HT1080 (cell line): ENCODE measurements around the gene CPTP. TPM values are rescaled to one million over a fixed set of nuclear protein-coding genes. Genes with fewer than 3 reads are reported as not detected.

ENCODE experiments used
- DNase-seq: peaks from one replicate; pipeline ENCODE4 v3.0.0-alpha.2; 2015; ENCODE audit warnings: low read depth
- total RNA-seq: library from RNA; depleted of rRNA; stranded (reverse); fragments of >200 nt; shearing (Covaris generic); gene quantifications from 2 replicates; pipeline ENCODE4 v1.2.3, GENCODE V29; 2014

CPTP gene
- total RNA-seq, 1 experiment from 2014 or later, result 55.0 TPM

DNA sequence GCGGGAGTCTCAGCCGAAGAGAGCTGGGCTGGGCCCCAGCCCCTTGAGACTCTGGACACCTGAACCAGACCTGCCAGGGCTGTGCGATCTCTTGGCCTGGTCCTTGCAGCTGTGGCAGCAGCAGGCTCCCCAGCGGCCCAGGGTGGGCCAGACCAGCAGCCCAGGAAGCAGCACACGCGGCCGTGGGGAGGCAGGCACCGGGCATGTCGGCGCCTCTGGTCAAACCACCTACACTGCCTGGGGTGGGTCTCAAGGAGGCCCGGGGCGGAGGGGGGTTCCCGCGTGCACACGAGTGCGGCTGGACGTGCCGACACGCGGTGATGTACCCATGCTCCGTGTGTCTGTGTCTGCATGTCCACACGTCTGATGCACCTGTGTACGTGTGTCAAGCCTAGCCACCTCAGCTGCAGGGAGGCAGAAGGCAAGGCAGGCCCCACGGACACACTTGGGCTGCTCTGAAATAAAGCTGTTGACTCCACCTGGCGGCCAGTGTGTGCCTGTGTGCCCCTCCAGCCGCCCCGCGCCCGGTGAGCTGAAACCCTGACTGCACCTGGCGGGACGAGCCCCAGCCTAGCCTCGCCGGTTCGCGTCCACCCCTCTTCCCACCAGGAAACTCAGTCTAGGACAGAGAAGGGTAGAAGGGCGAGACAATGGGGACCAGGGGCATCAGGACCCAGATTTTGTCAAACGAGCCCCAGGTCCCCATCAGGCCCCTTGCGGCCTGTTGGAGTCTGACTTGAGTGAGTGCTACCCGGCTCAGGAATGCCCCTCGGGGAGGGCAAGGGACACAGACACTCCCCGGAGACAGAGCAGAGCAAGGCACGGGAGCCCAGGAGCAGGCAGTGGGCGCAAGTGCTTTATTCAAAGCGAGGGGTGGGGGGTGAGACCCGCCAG lies 32.8 kb upstream of the CPTP start:
- peak; percentile 60 for DNase-seq

DNA sequence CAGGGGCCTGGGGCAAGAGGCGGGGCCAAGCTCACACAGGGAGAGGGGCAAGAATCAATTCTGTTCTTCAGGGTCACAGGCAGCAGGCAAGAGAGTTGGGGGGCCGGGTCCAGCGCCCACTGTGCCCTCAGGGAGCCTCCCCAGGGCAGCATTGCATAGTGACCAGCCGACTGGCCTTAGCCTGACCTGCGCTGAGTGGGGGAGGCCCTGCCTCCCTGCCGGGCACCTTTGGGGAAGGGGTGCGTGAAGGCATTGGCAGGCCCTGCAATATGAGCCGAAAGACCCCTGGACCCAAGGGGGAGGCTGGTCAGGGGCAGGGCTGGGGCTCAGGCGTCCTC lies 32.2 kb upstream of the CPTP start:
- no peak for DNase-seq

DNA sequence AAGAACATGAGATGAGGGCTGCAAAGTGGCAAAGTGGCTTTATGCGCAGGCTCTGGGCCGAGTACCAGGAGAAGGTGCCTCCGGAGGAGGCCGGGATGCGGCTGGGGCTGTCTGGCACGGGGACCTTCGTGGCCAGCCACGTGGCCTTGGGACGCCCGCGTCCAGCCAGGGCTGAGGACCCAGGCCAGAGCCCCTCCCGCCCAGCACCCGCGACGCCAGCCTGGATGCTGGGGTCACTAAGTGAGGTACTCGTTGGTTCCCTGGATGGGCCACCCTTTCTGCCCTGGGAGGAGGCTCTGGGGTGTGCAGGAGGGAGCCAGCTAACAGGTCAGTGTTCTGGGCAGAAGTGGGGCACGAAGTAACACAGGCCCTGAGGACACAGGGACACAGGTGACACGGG lies 31.8 kb upstream of the CPTP start:
- no peak for DNase-seq

DNA sequence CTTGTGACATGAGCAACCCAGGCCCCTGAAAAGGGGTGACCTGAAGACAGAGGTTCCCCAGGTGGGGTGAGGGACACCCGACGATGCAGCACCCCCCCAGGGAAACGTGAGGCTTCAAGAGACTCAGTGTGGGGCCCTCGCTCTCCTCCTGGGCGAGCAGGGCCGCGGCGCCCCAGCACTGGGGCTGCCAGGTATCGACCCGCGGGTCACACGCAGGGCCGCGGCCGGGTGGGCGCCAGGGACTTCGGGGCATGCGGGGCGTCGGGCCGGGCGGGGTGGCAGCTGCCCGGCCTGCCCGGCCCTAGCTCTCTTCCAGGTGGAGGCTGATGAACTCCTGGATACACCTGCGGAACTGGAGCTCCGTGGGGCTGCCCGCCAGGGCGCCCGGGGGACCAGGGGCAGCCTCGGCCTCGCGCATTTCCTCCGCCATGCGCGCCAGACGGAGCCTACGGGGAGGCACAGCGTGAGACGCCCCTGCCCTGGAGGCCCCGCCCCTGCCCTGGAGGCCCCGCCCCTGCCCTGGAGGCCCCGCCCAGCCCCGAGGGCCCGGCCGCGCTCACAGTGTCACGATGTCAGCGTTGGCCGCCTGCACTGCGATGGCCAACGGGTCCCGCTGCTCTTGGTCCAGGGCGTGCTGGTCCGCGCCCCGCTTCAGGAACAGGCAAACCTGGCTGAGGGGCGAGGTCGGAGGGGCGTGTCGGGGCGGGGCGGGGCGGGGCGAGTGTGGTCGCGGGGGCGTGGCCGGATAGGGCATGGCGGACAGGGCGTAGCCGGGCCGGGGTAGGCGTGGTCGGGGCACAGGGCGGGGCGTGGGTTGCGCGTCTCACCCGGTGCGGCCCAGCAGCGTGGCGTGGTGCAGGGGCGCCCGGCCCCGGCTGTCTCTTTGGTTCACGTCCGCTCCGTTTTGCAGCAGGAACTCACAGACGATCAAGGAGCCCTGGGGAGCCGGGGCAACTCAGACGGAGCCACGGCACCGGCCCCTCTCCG lies 31.0 kb upstream of the CPTP start:
- DNase-seq, result no peak

DNA sequence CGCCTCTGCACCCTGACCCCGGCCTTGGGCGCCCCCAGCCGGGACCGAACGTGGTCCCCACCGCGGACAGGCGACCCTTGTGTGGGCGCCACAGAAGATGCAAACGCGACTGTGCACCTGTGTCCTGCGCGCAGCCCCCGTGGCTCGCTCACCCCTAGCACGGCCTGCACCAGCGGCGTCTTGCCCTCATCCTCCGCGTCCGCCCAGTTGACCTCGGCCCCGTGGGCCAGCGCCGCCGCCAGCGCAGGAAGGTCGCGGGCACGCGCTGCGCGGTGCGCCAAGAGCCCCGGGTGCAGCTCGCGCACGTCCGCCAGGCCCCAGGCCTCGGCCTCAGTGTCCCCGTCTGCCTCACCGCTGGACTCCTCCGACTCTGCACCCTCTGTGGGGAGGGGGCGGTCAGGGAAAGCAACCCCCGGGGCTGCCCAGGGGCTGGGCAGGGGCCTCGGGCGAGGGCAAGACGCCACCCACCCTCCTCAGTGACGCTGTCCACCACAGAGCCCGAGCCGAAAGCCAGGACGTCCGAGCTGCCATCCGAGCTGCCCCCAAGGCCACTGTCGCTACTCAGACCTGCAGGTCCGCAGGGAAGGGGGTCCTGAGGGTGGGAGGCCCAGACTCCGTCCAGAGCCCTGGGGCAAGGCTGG lies 30.2 kb upstream of the CPTP start:
- DNase-seq, result no peak

DNA sequence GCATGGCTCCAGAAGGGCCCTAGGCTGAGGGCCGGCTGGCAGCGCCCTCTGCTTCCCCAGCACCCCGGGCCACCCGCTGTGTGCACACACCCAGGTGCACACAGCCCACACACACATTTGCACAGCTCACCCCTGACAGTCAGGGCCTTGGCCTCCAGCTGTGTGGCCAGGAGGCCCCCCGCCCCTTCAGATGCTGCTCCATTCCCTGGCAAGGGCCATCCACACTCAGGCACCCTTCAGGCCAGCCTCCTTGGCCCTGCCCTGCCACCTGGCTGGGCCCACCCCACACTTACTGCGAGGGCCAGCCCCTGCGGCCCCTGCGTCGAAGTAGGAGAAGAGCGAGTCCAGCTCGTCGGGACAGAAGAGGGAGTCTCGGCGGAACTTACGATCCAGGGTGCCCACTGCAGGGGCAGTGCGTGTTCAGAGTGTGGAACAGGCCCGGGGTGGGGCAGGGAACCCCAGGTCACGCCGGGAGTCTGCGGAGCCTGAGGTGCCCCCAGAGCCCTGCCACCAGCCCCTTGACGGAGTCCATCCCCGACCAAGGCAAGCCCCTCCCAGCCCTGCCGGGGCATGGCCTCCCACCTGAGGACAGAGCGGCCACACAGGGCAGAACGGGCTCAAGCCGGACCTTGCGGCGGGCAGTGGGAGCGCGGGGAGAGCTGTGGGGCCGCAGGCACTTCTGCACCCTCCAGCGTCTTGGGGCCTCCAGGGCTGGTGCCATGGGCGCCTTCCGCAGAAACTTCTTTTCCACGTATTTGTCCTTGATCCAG lies 29.3 kb upstream of the CPTP start:
- DNase-seq, result no peak

DNA sequence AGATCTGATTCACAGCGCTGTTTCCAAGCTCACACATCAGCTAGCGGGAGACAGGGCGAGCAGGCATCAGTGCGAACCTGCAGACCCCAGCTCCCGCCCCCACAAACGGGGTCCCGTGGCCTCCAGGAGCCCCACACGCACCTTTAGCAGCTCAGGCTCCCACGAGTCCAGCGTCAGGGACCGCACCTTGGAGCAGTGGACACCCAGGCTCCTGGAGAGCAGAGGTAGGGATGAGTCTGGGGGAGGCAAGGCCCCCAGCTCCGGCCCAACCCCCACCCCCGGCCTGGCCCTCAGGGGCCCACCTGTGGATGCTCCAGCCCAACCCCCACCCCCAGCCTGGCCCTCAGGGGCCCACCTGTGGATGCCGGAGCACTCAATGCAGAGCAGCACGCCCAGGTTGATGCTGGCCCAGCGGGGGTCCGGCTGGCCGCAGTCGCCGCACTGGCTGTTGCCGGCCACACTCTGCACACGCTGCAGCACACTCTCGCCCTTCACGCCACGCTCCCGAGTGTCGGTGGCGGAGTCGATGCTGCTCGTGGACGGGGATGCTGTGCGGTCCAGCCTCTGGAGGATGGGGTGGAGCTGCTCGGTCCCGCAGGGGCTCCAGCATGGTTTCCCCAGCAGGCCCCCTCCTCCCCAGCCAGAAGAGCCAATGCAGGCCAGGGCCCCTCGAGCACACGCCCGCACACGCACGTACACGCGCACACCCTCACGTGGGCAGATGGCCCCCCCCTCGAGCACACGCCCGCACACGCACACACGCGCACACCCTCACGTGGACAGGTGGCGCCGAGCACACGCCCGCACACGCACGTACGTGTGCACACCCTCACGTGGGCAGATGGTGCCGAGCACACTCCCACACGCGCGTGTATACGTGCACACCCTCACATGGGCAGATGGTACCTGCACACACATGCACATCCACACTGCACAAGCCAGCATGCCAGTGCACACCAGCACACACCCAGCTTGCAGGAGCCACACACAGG lies 28.2 kb upstream of the CPTP start:
- DNase-seq, result no peak

DNA sequence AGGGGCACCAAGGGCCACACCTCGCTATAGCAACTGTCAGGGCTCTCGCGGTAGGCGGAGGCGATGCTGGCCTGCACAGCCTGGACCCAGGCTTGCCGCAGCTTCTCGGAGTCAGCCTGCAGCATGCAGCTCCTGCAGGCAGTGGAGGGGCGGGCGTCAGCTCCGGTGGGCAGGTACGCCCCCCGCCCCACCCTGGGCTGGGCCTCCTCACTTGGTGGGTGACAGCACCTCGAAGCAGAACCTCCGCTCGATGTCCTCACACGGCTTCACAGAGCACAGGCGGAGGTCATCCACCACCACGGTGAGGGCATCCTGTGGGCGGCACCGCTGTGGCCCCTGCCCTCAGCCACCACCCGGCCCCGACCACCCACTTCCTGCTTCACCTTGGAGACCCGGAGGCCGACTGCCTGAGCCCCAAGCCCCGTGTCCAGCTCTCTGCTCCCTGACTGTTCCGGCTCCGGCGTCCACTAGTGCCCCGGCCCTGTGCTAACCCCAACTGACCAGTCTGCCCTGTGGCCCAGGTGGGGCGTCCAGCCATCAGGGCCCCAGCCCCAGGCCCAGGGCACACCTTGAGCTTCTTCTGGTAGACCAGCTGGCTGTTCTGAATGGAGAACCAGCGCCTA lies 26.7 kb upstream of the CPTP start:
- DNase-seq, result no peak

DNA sequence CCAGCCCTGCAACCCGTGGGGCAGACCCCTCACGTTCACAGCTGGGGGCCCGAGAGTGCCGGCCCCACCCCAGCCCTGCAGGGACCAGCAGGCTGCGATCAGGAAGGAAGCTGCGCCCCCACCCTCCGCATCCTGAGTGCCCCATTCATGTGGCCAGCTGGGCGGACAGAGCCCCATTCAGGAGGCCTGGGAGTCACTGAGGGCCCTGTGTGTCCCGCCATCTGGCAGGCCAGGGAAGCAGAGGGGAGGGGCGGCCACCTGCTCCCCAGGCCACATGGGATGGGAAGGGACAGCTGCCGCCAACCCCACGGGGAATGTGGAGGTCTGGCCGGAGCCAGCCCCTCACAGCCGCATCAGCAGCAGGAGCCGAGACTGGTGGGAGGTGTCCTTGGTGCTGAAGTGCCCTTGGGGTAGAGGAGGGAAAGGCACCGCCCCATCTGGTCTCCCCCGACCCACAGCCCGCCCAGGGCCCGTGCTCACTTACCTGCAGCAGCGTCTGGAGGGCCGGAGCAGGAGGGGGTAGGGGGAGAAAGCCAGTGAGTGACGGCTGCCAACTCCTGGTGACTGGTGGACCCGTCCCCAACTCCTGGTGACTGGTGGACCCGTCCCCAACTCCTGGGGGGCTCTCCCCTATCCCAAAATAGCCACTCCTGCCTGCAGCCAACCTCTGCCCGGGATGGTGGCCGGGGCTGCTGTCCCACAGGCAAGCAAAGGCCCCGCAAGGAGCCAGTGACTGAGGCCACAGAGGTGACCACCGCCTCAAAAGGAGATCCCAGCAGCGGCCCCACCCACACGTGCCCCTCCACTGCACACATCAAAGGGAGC lies 25.5 kb upstream of the CPTP start:
- no peak for DNase-seq

DNA sequence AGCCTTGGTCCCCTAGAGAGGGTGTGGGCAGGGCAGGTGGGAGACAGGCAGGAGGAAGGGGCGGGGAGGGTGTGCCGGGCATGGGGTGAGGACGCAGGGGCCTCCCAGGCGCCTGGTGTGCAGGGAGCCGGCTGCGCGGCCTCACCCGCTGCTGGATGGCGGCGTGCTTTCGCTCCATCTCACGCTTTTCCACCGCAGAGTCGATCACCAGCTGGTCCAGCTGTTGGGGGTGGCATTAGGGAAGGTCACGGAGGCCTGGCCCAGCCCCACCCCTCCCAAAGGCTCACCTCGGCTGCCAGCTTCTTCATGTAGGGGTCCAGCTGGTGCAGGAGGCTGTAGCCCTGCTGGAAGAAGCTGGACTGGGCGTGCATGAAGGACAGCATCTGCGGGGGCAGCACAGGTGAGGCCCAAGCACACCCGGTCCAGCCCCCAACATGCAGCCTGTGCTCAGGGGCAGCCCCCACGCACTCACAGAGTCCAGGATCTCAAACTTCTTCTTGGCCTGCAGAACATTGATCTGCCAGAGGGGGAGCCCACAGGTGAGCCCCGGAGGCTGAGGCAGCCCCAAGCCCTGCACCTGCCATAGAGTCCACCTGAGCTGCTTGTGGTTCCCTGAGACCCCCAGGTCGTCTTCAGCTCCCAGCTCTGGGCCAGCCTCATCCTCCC lies 24.8 kb upstream of the CPTP start:
- no peak for DNase-seq

DNA sequence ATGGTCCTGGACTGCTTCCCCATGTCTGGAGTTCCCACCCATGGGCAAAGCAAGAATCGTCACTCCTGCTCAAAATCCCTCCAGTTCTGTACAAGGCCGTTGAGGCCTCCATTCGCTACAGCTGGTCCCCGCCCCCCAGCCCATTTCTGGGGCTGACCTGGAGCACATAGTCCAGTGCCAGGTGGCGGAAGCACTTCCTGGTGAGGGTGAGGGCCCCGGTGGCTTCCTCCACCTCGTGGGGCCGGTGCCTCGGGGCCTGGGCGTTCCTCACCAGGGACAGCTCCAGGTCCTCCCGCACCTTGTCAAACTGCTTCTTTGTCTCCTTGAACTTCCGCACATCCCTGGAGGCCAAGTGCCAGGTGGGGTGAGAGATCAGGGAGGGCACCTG lies 24.3 kb upstream of the CPTP start:
- DNase-seq, result no peak

DNA sequence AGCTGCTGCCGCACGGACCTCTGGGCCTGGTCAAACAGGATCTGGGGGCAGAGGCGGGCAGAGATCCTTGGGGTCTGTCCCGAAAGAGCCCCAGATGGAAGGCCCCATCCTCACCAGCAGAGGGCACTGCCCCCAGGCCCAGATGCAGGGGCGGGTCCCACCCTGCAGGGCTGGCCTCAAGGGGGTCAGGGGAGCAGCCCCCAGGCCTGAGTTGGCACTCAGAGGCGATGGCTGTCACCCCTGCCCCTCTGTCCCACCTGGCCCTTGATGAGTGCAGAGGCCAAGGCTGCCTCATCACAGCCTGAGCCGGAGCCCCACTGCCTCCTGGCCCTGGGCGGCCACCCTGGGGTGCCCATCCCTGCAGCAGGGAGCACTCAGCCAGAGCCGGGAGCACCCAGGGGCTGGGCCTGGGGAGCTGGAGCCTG lies 22.6 kb upstream of the CPTP start:
- no peak for DNase-seq

DNA sequence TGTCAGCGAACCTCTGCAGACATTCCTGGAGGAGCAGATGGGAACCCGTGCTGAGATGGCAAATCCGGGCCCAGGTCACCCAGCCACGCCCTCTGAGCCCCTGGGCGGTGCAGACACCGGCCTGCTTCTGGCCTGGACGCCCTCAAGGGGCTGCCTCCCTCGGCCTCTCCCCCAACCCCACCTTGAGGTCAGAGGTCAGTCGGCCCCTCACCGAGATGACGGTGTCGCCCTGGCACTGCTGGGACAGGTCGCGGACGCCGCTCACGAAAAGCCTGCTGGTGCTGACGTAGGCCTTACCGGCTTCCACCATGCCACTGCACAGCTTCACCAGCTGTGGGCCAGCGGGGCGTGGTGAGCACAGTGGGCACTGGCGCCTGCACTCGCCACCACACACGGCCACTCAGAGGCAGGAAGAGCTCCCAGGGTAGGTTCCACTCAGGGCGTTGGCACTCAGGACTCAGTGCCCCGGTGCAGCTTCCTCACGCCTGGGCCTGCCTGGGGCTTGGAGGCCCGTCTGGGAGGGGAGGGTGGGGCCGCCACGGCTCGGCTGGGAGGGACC lies 21.6 kb upstream of the CPTP start:
- no peak for DNase-seq

DNA sequence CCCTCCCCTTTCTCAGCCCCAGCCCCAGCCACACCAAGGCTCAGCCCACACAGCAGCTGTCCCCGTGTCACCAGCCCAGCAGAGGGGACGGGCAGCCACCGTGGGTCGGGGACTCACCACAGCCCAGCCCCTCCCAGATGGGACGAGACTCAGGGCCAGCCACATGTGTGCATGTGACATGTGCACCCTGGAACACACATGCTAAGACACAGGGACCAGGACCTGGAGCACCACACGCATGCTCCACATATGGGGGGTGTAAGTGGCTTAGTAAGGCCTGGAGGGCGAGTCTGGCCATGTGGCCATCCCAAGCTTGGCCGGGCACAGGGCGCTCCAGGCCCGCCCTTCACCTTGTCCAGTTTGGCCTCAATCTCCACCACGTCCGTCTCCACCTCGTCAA lies 20.9 kb upstream of the CPTP start:
- no peak for DNase-seq

DNA sequence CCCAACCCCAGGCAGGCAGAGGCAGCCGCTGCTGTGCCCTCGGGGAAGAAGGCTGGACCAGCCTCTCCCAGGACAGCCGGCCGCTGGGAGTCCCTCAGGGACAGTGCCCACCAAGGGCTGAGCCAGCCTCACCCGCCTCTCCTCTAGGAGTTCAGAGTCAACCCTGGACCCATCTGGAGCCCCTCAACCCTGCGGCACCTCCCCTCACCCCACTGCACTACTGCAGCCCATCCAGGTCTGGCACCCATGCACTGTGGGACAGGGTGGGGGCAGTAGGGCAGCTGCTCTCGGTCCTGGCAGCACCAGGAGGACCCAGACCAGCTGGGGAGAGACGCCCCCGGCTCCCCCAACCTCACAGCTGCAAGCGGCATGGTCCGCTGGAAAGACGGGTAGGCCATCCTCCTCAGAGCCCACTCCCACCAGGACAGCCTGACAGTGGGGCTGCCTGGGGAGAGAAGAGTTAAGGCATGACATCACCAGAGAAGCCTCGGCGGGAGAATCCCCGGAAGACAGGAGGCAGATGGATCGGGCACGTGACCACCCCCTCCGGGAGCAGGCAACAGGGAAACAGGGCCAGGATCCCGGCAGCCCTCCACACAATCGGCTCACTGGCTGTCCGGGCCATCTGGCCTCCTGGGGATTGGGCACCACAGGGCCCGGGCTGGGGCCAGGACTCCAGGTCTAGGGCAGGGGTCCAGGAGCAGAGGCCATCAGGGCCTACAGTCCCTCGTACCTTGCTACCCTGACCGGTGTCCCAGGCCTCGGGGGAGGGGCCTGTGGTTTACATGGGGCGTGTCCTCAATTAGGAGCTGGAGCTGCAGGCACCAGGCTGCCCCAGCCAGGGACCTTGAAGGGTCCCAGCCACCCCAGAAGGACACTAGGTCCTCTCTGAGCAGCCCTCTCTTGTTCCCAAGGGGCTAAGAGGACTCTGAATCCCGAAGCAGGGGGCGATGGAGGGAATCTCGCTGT lies 20.0 kb upstream of the CPTP start:
- DNase-seq, result no peak

DNA sequence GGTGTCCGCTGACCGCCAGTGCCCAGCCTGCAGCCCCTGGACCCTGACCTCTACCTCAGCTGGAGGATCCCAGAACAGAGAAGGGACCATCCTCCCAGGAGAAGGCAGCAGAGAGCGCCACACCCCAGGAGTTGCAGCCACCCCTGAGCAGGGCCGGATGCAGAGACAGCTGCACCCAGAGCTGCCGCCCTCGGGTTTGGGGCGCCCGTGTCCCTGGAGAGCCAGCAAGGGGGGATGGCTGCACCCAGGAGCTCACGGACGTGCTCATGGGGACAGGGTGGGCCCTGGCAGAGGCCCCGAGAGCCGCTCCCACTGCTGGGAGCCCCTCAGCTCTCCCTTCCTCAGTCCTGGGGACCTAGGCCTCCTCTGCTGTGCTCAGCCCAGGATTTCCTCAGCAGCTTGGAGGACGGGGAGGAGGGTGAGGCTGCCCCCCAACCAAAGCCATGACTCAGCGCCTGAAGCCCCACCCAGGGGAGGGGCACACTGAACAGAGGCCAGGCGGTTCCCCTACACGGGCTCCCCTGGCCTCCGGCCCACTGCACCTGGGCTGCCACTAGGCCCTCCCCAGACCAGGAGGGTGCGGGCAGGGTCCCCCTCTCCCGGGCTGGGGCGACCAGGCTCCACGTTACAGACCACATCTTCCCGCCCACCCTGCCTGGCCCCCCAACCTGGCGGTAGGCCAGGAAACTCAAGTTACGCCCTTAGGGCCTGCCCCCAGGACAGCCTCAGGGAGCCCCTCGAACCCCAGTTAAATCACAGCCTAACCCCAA lies 19.1 kb upstream of the CPTP start:
- peak; percentile 87 for DNase-seq
